Panc1 (cell line): ENCODE measurements around the gene GJB6. TPM values are rescaled to one million over a fixed set of nuclear protein-coding genes. Genes with fewer than 3 reads are reported as not detected.
A peak's percentile ranks its signal among the peaks of the same experiment; 100 is the strongest.

Source experiments
- ATAC-seq: fragments of 200-7000 bp; cut with Tn5 transposase; 2 replicates; pipeline ENCODE4 v1.9.1; 2020; ENCODE audit warnings: mild to moderate bottlenecking, moderate library complexity
- BruUV-seq: library from RNA; stranded (reverse); fragments of 400-500 nt; replicated peaks from 2 replicates; lab custom pipeline; 2021; lab: Mats Ljungman, UMichigan
- CTCF ChIA-PET: fragments of 300-600 bp; sonication (Branson Sonifier 250); formaldehyde crosslinking; loops from one replicate; lab custom pipeline; 2022; ENCODE audit warnings: antibody characterized with exemption; lab: Charles Lee
- POLR2A ChIA-PET: fragments of 300-600 bp; sonication (Branson Sonifier 250); formaldehyde crosslinking; loops from one replicate; lab custom pipeline; 2022; ENCODE audit warnings: antibody characterized with exemption; lab: Charles Lee
- DNase-seq: peaks from one replicate; pipeline ENCODE4 v3.0.0-alpha.2; 2010; ENCODE audit warnings: low read depth, low spot score
- H3K27ac ChIP-seq: 2 replicates; pipeline ENCODE4 v1.5.1; 2011; ENCODE audit warnings: mild to moderate bottlenecking, low read length, inconsistent platforms
- H3K27me3 ChIP-seq: fragments of 200-500 bp; sonication (Bioruptor generic); 2 replicates; pipeline ENCODE4 v1.6.0; 2014; ENCODE audit warnings: low read length, inconsistent platforms; ENCODE audit not compliant: control insufficient read depth, insufficient read depth
- H3K36me3 ChIP-seq: fragments of 200-500 bp; sonication (Bioruptor generic); 2 replicates; pipeline ENCODE4 v1.5.1; 2014; ENCODE audit warnings: inconsistent platforms, mild to moderate bottlenecking, low read length, moderate library complexity; ENCODE audit not compliant: control insufficient read depth, insufficient read depth
- H3K4me1 ChIP-seq: 2 replicates; pipeline ENCODE4 v1.5.1; 2011; ENCODE audit warnings: inconsistent platforms, mild to moderate bottlenecking, low read length, moderate library complexity; ENCODE audit not compliant: control insufficient read depth, insufficient read depth
- H3K4me3 ChIP-seq, 2 experiments: 2 replicates each; pipeline ENCODE4 v1.5.1; 2011 to 2012; ENCODE audit warnings: low read depth in 2 of 2, low read length in 2 of 2, mild to moderate bottlenecking in 2 of 2, inconsistent platforms in 1 of 2, moderate library complexity in 1 of 2
- H3K9me3 ChIP-seq: fragments of 200-500 bp; sonication (Bioruptor generic); 2 replicates; pipeline ENCODE4 v1.5.1; 2014; ENCODE audit warnings: low read depth, mild to moderate bottlenecking, inconsistent platforms, low read length, moderate library complexity; ENCODE audit not compliant: control insufficient read depth, insufficient read depth
- CTCF ChIP-seq: fragments of 450-650 bp; IDR thresholded peaks from 2 replicates; pipeline ENCODE4 v1.5.1; 2017; ENCODE audit warnings: mild to moderate bottlenecking
- POLR2AphosphoS5 ChIP-seq: IDR thresholded peaks from 2 replicates; pipeline ENCODE4 v1.6.1; 2012; ENCODE audit warnings: mild to moderate bottlenecking, low read depth, low read length, moderate library complexity
- REST ChIP-seq, 2 experiments: IDR thresholded peaks; 2 replicates each; pipeline ENCODE4 v1.6.1; 2011 to 2012; ENCODE audit warnings: low read depth in 2 of 2, control low read depth in 1 of 2, low read length in 1 of 2, mild to moderate bottlenecking in 1 of 2, moderate library complexity in 1 of 2; ENCODE audit not compliant: insufficient read depth in 1 of 2
- SIN3A ChIP-seq: IDR thresholded peaks from 2 replicates; pipeline ENCODE4 v1.6.1; 2012; ENCODE audit warnings: low read depth, mild to moderate bottlenecking, low read length, moderate library complexity, borderline replicate concordance; ENCODE audit not compliant: insufficient read depth
- TCF7L2 ChIP-seq: IDR thresholded peaks from 2 replicates; pipeline ENCODE4 v1.6.1; 2011; ENCODE audit warnings: mild to moderate bottlenecking, low read depth, low read length, inconsistent platforms
- in situ Hi-C: cut with HindIII; loops from 2 replicates; pipeline ENCODE4 v1.10.0; 2016; ENCODE audit warnings: low sequenced_read_pairs, low pct_unique_long_range_greater_than_20kb
- intact Hi-C: fragments of 100-400 bp; cut with micrococcal nuclease; formaldehyde crosslinking; loops from one replicate; pipeline ENCODE4 v1.10.0; 2022; ENCODE audit not compliant: unreplicated experiment
- total RNA-seq: library from RNA; stranded (reverse); gene quantifications from one replicate; pipeline ENCODE4 v1.2.1, GENCODE V29; 2021; ENCODE audit not compliant: unreplicated experiment

Gene GJB6
- total RNA-seq, 1 experiment from 2014 or later, result 6.3 TPM

GRCh38 chr13:20182231-20182846, 49.8 kb downstream of the GJB6 start:
- Histone ChIP-seq H3K27me3 (no peaks in the 10 kb centered on the region), H3K4me1 (no peaks in the 10 kb centered on the region; the same call in 1 of the 2 replicates), H3K27ac (no peak overlapping the region), H3K9me3 (no peaks in the 10 kb centered on the region), H3K36me3 (no peaks in the 10 kb centered on the region), H3K4me3 (no peak overlapping the region)
- DNase-seq (peak; percentile 50), ATAC-seq (peak; percentile 93)
- ChIA-PET CTCF (interaction anchor here (0.6 kb wide), 1 partner anchor 10 kb away, joined by 3 read pairs; no protein-coding TSS in a partner anchor), POLR2A (no interaction called here)
- intact Hi-C loops (loop anchor here (1.0 kb wide), 1 partner anchor 307 kb away; no protein-coding TSS in a partner anchor), in situ Hi-C loops (no loop called here)
- TF ChIP-seq CTCF (peak; percentile 85), POLR2AphosphoS5 (no peak)
- BruUV-seq, result no TSS peak

GRCh38 chr13:20181188-20181587, 50.9 kb downstream of the GJB6 start:
- no peak overlapping the region for H3K27ac ChIP-seq
- H3K27me3 ChIP-seq, result no peaks in the 10 kb centered on the region
- ChIA-PET CTCF (no interaction called here), POLR2A (no interaction called here)
- ATAC-seq, result no peak
- intact Hi-C loops, result no loop called here
- H3K36me3 ChIP-seq, result no peaks in the 10 kb centered on the region
- no peaks in the 10 kb centered on the region for H3K9me3 ChIP-seq
- in situ Hi-C loops, result no loop called here
- no peaks in the 10 kb centered on the region; the same call in 1 of the 2 replicates for H3K4me1 ChIP-seq
- no TSS peak for BruUV-seq
- TF ChIP-seq POLR2AphosphoS5 (no peak), SIN3A (no peak), TCF7L2 (no peak), CTCF (no peak), REST (IDR thresholded peaks at IDR 0.05; ENCODE audit: insufficient read depth in 1 of 2, low read depth in 2 of 2, low read length in 1 of 2) (no peak)
- no peak for DNase-seq
- H3K4me3 ChIP-seq, result no peak overlapping the region
